ENCODE results near the gene CD3E.

CD3E gene

DNA sequence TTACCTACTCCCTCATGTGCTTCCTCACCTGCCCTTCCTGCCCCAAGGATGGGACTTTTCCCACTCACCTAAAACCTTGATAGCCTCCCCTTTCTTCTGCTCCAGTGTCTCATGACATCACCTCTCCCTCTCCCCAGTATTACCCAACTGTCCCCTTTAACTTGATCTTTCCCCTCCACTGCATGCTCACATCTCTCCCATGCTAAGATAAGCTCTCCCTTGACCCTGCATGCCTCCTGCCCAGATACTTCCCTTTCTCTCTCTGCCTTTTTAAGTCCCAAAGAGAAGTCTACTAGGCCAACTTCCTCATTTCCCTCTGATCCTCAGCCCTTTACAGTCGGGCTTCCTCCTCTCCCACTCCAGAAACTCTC is 14.8 kb downstream of the CD3E start:
- Mint-ChIP-seq H3K4me1 (peaks cover 24% of the 10 kb centered on the region), H3K36me3 (ENCODE audit: low read depth) (no peaks in the 10 kb centered on the region), H3K27ac (no peak overlapping the region), H3K27me3 (ENCODE audit: low read depth, poor library complexity) (peaks cover 18% of the 10 kb centered on the region), H3K9me3 (peaks cover 4% of the 10 kb centered on the region), H3K4me3 (no peak overlapping the region)
- no peak for DNase-seq
- TF ChIP-seq, protein P1, sequence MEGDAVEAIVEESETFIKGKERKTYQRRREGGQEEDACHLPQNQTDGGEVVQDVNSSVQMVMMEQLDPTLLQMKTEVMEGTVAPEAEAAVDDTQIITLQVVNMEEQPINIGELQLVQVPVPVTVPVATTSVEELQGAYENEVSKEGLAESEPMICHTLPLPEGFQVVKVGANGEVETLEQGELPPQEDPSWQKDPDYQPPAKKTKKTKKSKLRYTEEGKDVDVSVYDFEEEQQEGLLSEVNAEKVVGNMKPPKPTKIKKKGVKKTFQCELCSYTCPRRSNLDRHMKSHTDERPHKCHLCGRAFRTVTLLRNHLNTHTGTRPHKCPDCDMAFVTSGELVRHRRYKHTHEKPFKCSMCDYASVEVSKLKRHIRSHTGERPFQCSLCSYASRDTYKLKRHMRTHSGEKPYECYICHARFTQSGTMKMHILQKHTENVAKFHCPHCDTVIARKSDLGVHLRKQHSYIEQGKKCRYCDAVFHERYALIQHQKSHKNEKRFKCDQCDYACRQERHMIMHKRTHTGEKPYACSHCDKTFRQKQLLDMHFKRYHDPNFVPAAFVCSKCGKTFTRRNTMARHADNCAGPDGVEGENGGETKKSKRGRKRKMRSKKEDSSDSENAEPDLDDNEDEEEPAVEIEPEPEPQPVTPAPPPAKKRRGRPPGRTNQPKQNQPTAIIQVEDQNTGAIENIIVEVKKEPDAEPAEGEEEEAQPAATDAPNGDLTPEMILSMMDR (IDR thresholded peaks at IDR 0.05) = no peak

- peaks cover 16% of the 10 kb centered on the region for H3K4me1 Mint-ChIP-seq
These were observed 16.0 kb downstream of the CD3E start for GRCh38 chr11:118320515-118320914.

DNA sequence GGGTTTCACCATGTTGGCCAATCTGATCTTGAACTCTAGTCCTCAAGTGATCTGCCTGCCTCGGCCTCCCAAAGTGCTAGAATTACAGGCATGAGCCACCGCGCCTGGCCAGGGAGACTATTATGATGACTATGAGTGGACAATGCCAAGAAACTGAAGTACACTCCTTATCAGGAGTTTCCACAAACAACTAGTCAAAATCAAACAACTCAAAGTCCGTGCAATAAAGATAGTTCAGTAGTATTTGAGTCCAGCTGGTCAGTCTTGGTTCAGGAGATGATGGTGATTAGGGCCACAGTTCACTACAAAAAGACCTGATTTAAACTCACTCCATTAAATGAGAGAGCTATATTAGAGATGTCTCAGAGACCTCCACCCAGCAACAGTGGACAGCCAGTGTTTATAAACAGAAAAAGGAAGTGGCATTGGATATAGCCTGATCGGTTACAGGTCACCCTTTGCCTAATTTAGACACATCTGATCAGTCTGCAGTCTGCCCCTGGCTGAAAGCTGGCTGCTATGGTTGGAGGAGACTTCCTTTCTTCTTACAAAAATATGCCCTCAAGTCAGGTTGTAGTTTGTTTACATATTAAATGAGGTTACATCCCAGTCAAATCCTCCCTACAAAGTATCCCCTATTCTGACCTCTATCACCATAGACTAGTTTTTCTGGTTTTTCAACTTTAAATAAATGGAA is 17.0 kb downstream of the CD3E start:
- Mint-ChIP-seq H3K9me3 (peaks cover 4% of the 10 kb centered on the region), H3K27me3 (ENCODE audit: low read depth, poor library complexity) (peaks cover 30% of the 10 kb centered on the region), H3K4me1 (peaks cover 6% of the 10 kb centered on the region), H3K36me3 (ENCODE audit: low read depth) (no peaks in the 10 kb centered on the region), H3K27ac (no peak overlapping the region), H3K4me3 (no peak overlapping the region)
- TF ChIP-seq, protein P1 (IDR thresholded peaks at IDR 0.05) = no peak
- no peak for DNase-seq

More at GRCh38 chr11:118320515-118320914, 16.0 kb downstream of the CD3E start:
- Mint-ChIP-seq H3K27me3 (ENCODE audit: low read depth, poor library complexity) (peaks cover 21% of the 10 kb centered on the region), H3K36me3 (ENCODE audit: low read depth) (no peaks in the 10 kb centered on the region), H3K27ac (no peak overlapping the region), H3K4me3 (no peak overlapping the region), H3K9me3 (peaks cover 4% of the 10 kb centered on the region)
- no peak for DNase-seq
- TF ChIP-seq, protein P1 (IDR thresholded peaks at IDR 0.05) = no peak

DNA sequence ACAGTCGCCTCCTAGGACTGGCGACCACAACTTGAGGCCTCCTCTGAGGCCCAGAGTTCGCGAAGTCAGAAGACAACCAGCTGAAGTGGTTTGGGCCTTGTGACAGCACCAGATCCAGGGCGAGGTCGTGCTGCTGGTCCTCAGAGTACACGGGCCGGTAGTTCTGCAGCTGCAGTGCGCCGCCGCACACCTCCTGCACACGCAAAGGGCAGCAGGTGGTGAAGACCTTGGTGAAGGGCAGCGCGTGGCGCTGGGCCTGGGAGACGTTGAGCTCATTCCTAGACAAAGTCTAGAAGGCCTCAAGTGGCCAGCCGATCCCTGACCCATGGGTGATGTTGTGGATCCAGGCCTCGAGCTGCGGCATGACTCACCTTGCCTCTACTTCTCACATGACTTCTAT is 18.2 kb downstream of the CD3E start:
- no peak overlapping the region for H3K27ac Mint-ChIP-seq

GRCh38 chr11:118325283-118325682 is 20.8 kb downstream of the CD3E start:
- Mint-ChIP-seq H3K36me3 (ENCODE audit: low read depth) (no peaks in the 10 kb centered on the region), H3K9me3 (peaks cover 11% of the 10 kb centered on the region), H3K4me1 (no peaks in the 10 kb centered on the region), H3K27me3 (ENCODE audit: low read depth, poor library complexity) (peaks cover 40% of the 10 kb centered on the region), H3K27ac (no peak overlapping the region), H3K4me3 (no peak overlapping the region)
- DNase-seq = no peak
- TF ChIP-seq, protein P1 (IDR thresholded peaks at IDR 0.05) = no peak

More for the DNA sequence above, 18.2 kb downstream of the CD3E start:
- no peaks in the 10 kb centered on the region for H3K36me3 Mint-ChIP-seq (ENCODE audit: low read depth)
- no peaks in the 10 kb centered on the region for H3K4me1 Mint-ChIP-seq
- TF ChIP-seq, protein P1 (IDR thresholded peaks at IDR 0.05) = no peak
- H3K27me3 Mint-ChIP-seq (ENCODE audit: low read depth, poor library complexity) = peaks cover 31% of the 10 kb centered on the region
- H3K9me3 Mint-ChIP-seq = no peaks in the 10 kb centered on the region
- DNase-seq = no peak
- no peak overlapping the region for H3K4me3 Mint-ChIP-seq

- Mint-ChIP-seq H3K27ac (no peak overlapping the region), H3K4me3 (no peak overlapping the region), H3K36me3 (ENCODE audit: low read depth) (no peaks in the 10 kb centered on the region), H3K9me3 (peaks cover 28% of the 10 kb centered on the region), H3K27me3 (ENCODE audit: low read depth, poor library complexity) (peaks cover 31% of the 10 kb centered on the region), H3K4me1 (no peaks in the 10 kb centered on the region)
- TF ChIP-seq, protein P1 (IDR thresholded peaks at IDR 0.05) = no peak
- DNase-seq = no peak
These were observed 24.2 kb downstream of the CD3E start for GRCh38 chr11:118328745-118329144.
